K562 (cell line): ENCODE results near the gene HOXA5. TPM values are rescaled to one million over a fixed set of nuclear protein-coding genes. Genes with fewer than 3 reads are reported as not detected.

Experiments used
- ATAC-seq: fragments of 200-7000 bp; cut with Tn5 transposase; 3 replicates; pipeline ENCODE4 v1.9.1; 2020; ENCODE audit warnings: moderate library complexity
- BruUV-seq: library from RNA; stranded (reverse); fragments of 400-500 nt; replicated peaks from 2 replicates; lab custom pipeline; 2021; lab: Mats Ljungman, UMichigan
- CTCF ChIA-PET: fragments of 300-600 bp; formaldehyde crosslinking; extraction: SDS; loops from one replicate; lab custom pipeline; 2021; ENCODE audit warnings: low intra/inter-chr PET ratio; lab: Yijun Ruan, JAX
- POLR2A ChIA-PET: fragments of 300-600, 350-650 bp; sonication (Branson Sonifier 250); formaldehyde crosslinking; extraction: SDS; loops from one replicate; lab custom pipeline; 2021; ENCODE audit warnings: antibody characterized with exemption, inconsistent platforms; lab: Yijun Ruan, JAX
- DNase-seq, 4 experiments: peaks; one replicate each; pipeline versions ENCODE4 v3.0.0 to v3.0.0-alpha.2; 2011 to 2018; ENCODE audit warnings: low spot score in 3 of 4, mixed read lengths in 3 of 4; ENCODE audit errors: extremely low read depth in 1 of 4
- FAIRE-seq: peaks from 2 replicates; lab custom pipeline; 2011; peaks lifted over from hg19 to GRCh38; lab: Jason Lieb, UNC
- H2AFZ ChIP-seq: 2 replicates; pipeline ENCODE4 v1.6.0; 2011; ENCODE audit warnings: low read depth, low read length, control low read depth, inconsistent platforms
- H3K27ac ChIP-seq: fragments of 200-600 bp; 3 replicates; pipeline ENCODE4 v1.8.0; 2011; ENCODE audit warnings: low read depth, mild to moderate bottlenecking, control low read depth, inconsistent platforms, low read length, moderate library complexity, mixed read lengths; ENCODE audit errors: extremely low read depth
- H3K27me3 ChIP-seq, 2 experiments: fragments of 300-600 bp in 1 of 2; 2 replicates in 1 of 2; 3 replicates in 1 of 2; pipeline versions ENCODE4 v1.6.0 to v1.8.0; 2011; ENCODE audit warnings: inconsistent platforms in 2 of 2, low read length in 2 of 2, mild to moderate bottlenecking in 1 of 2, mixed read lengths in 1 of 2, moderate library complexity in 1 of 2; ENCODE audit not compliant: control insufficient read depth in 2 of 2, insufficient read depth in 2 of 2
- H3K36me3 ChIP-seq: fragments of 300-600 bp; 3 replicates; pipeline ENCODE4 v1.8.0; 2011; ENCODE audit warnings: mild to moderate bottlenecking, low read length, inconsistent platforms; ENCODE audit not compliant: control insufficient read depth, insufficient read depth
- H3K4me1 ChIP-seq, 2 experiments: fragments of 200-600 bp in 1 of 2; replicated peaks in 1 of 2; 2 replicates in 1 of 2; 3 replicates in 1 of 2; pipeline versions ENCODE4 v1.5.1 to v1.8.0; 2011; ENCODE audit warnings: inconsistent platforms in 2 of 2, low read length in 2 of 2, mild to moderate bottlenecking in 1 of 2, mixed read lengths in 1 of 2, moderate library complexity in 1 of 2; ENCODE audit not compliant: control insufficient read depth in 2 of 2, insufficient read depth in 2 of 2
- H3K4me2 ChIP-seq: 2 replicates; pipeline ENCODE4 v1.6.1; 2011; ENCODE audit warnings: low read length, control low read depth, inconsistent platforms, mixed read lengths; ENCODE audit not compliant: insufficient read depth
- H3K4me3 ChIP-seq: fragments of 200-600 bp; sonication (generic), shearing (Covaris generic); 2 replicates; pipeline ENCODE4 v1.5.1; 2016; ENCODE audit warnings: control low read depth, inconsistent platforms
- H3K79me2 ChIP-seq: fragments of 200-600 bp; 3 replicates; pipeline ENCODE4 v1.8.0; 2011; ENCODE audit warnings: low read length, inconsistent platforms; ENCODE audit not compliant: control insufficient read depth, insufficient read depth
- H3K9ac ChIP-seq, 2 experiments: 2 replicates each; pipeline versions ENCODE4 v1.6.0 to v1.6.1; 2011; ENCODE audit warnings: low read depth in 2 of 2, low read length in 2 of 2, control low read depth in 1 of 2, inconsistent platforms in 1 of 2, mild to moderate bottlenecking in 1 of 2, mixed read lengths in 1 of 2; ENCODE audit not compliant: insufficient read depth in 1 of 2
- H3K9me1 ChIP-seq: one replicate; pipeline ENCODE4 v1.6.0; 2011; ENCODE audit warnings: inconsistent platforms, mild to moderate bottlenecking, low read length, moderate library complexity; ENCODE audit not compliant: control insufficient read depth, insufficient read depth
- H3K9me3 ChIP-seq: replicated peaks from 2 replicates; pipeline ENCODE4 v1.5.1; 2011; ENCODE audit warnings: low read depth, low read length, inconsistent platforms; ENCODE audit not compliant: control insufficient read depth, insufficient read depth
- H4K20me1 ChIP-seq: replicated peaks from 2 replicates; pipeline ENCODE4 v1.6.1; 2011; ENCODE audit warnings: low read length, inconsistent platforms, mixed read lengths; ENCODE audit not compliant: control insufficient read depth, insufficient read depth
- DNMT1 ChIP-seq: fragments of 450-650 bp; IDR thresholded peaks from 2 replicates; pipeline ENCODE4 v1.6.1; 2016; ENCODE audit warnings: antibody characterized with exemption, mild to moderate bottlenecking
- KLF6 ChIP-seq: fragments of 250-450 bp; sonication (Bioruptor Pico); IDR thresholded peaks from 2 replicates; pipeline ENCODE4 v1.4.0; 2020; ENCODE audit warnings: mild to moderate bottlenecking, moderate library complexity, borderline replicate concordance
- PML ChIP-seq: IDR thresholded peaks from 2 replicates; pipeline ENCODE4 v1.6.1; 2012; ENCODE audit warnings: low read length, inconsistent platforms
- SRF ChIP-seq, 2 experiments: fragments of 250-450, 450-650 bp in 1 of 2; sonication (Bioruptor Pico) in 1 of 2; sonication (generic) in 1 of 2; formaldehyde crosslinking; IDR thresholded peaks; 2 replicates each; pipeline versions ENCODE4 v1.5.0 to v1.5.1; 2020 to 2022; ENCODE audit warnings: mild to moderate bottlenecking in 1 of 2, missing genetic modification reagents in 1 of 2
- SRSF3 ChIP-seq: fragments of 200-400 bp; formaldehyde crosslinking; IDR thresholded peaks from 2 replicates; pipeline ENCODE4 v1.6.1; 2016; ENCODE audit warnings: mild to moderate bottlenecking, low read length, moderate library complexity; ENCODE audit not compliant: insufficient read depth
- ZNF75A ChIP-seq: fragments of 450-650 bp; formaldehyde crosslinking; IDR thresholded peaks from 2 replicates; pipeline ENCODE4 v1.4.0; 2020; ENCODE audit warnings: mild to moderate bottlenecking
- WGBS: fragments of 100-300 bp; shearing (Covaris generic); methylation state at CpG from one replicate; pipeline ENCODE4 v1.1.6; 2016; ENCODE audit warnings: low coverage, mixed read lengths; ENCODE audit not compliant: insufficient coverage; ENCODE audit errors: missing lambda C conversion rate; 5-methylcytosine and 5-hydroxymethylcytosine counted together
- in situ Hi-C: fragments of 300-500 bp; cut with MboI; formaldehyde crosslinking; loops from 4 replicates; pipeline ENCODE4 v1.15.0; 2018; ENCODE audit warnings: inconsistent platforms, mixed read lengths
- intact Hi-C: fragments of 100-400 bp; cut with micrococcal nuclease; formaldehyde crosslinking; loops from 2 replicates; pipeline ENCODE4 v1.14.2; 2022
- polyA plus RNA-seq, 8 experiments: library from polyadenylated mRNA; depleted of rRNA in 4 of 8; stranded (reverse) in 5 of 8; unstranded in 3 of 8; fragments of >200 nt; fragmentation: Nextera tagmentation in 2 of 8; fragmentation: Illumina TruSeq in 1 of 8; extraction: Ambion mirVana in 2 of 8; extraction: Trizol in 1 of 8; gene quantifications; 2 replicates each; pipeline versions ENCODE4 v1.2.1 to v1.2.3, GENCODE V29; 2011 to 2014; ENCODE audit warnings: inconsistent platforms in 1 of 8, missing spikeins in 1 of 8
- total RNA-seq, 7 experiments: library from RNA; depleted of rRNA in 6 of 7; stranded (reverse); fragments of >200 nt in 6 of 7; fragmentation: Illumina TruSeq in 2 of 7; extraction: Trizol in 2 of 7; gene quantifications; 2 replicates each; pipeline versions ENCODE4 v1.2.1 to v1.2.3, GENCODE V29; 2011 to 2021; ENCODE audit warnings: low replicate concordance in 1 of 7
- TF ChIP-seq, protein P1 (sequence below), 2 experiments: fragments of 450-650 bp; IDR thresholded peaks; 2 replicates each; pipeline ENCODE4 v1.6.1; 2016; ENCODE audit warnings: mild to moderate bottlenecking in 2 of 2, borderline replicate concordance in 1 of 2, low read depth in 1 of 2, moderate library complexity in 1 of 2
- TF ChIP-seq, protein P2 (sequence below): IDR thresholded peaks from 2 replicates; pipeline ENCODE4 v1.6.1; 2016; ENCODE audit warnings: missing genetic modification characterization, missing compliant biosample characterization

The HOXA5 gene
- total and polyA plus RNA-seq, 9 of the 15 experiments (the other 6 are each of a cell fraction or from before 2014, with no cell fraction given), result 0.13 TPM; not detected in 8

GRCh38 chr7:27128776-27129728, 14.4 kb downstream of the HOXA5 start:
- Histone ChIP-seq H3K36me3 (no peaks in the 10 kb centered on the region), H3K27me3 (peaks cover 14 to 38% of the 10 kb centered on the region in 2 experiments), H4K20me1 (no peaks in the 10 kb centered on the region; the same call in 1 of the 2 replicates), H2AFZ (no peak overlapping the region), H3K9me1 (no peaks in the 10 kb centered on the region), H3K9me3 (no peaks in the 10 kb centered on the region), H3K79me2 (no peaks in the 10 kb centered on the region), H3K4me2 (no peak overlapping the region), H3K27ac (no peak overlapping the region), H3K4me3 (no peak overlapping the region), H3K4me1 (no peaks in the 10 kb centered on the region), H3K9ac (no peak overlapping the region)
- CTCF ChIA-PET, result no interaction called here
- FAIRE-seq (no peak), ATAC-seq (no peak), DNase-seq (no peak)
- BruUV-seq, result no TSS peak
- in situ Hi-C loops, result loop anchor here (5.0 kb wide), 1 partner anchor 52 kb away; no protein-coding TSS in a partner anchor
- WGBS, result 13% methylated on average over 18 of the region's 28 CpGs
- intact Hi-C loops, result no loop called here
- POLR2A ChIA-PET, result no interaction called here
- TF ChIP-seq ZNF75A (CRISPR knock-in tag), result no peak
- no peak for TF ChIP-seq SRF (CRISPR knock-in tag; IDR thresholded peaks at IDR 0.05)
- no peak for TF ChIP-seq DNMT1
- TF ChIP-seq SRSF3, result no peak
- TF ChIP-seq, protein P1, sequence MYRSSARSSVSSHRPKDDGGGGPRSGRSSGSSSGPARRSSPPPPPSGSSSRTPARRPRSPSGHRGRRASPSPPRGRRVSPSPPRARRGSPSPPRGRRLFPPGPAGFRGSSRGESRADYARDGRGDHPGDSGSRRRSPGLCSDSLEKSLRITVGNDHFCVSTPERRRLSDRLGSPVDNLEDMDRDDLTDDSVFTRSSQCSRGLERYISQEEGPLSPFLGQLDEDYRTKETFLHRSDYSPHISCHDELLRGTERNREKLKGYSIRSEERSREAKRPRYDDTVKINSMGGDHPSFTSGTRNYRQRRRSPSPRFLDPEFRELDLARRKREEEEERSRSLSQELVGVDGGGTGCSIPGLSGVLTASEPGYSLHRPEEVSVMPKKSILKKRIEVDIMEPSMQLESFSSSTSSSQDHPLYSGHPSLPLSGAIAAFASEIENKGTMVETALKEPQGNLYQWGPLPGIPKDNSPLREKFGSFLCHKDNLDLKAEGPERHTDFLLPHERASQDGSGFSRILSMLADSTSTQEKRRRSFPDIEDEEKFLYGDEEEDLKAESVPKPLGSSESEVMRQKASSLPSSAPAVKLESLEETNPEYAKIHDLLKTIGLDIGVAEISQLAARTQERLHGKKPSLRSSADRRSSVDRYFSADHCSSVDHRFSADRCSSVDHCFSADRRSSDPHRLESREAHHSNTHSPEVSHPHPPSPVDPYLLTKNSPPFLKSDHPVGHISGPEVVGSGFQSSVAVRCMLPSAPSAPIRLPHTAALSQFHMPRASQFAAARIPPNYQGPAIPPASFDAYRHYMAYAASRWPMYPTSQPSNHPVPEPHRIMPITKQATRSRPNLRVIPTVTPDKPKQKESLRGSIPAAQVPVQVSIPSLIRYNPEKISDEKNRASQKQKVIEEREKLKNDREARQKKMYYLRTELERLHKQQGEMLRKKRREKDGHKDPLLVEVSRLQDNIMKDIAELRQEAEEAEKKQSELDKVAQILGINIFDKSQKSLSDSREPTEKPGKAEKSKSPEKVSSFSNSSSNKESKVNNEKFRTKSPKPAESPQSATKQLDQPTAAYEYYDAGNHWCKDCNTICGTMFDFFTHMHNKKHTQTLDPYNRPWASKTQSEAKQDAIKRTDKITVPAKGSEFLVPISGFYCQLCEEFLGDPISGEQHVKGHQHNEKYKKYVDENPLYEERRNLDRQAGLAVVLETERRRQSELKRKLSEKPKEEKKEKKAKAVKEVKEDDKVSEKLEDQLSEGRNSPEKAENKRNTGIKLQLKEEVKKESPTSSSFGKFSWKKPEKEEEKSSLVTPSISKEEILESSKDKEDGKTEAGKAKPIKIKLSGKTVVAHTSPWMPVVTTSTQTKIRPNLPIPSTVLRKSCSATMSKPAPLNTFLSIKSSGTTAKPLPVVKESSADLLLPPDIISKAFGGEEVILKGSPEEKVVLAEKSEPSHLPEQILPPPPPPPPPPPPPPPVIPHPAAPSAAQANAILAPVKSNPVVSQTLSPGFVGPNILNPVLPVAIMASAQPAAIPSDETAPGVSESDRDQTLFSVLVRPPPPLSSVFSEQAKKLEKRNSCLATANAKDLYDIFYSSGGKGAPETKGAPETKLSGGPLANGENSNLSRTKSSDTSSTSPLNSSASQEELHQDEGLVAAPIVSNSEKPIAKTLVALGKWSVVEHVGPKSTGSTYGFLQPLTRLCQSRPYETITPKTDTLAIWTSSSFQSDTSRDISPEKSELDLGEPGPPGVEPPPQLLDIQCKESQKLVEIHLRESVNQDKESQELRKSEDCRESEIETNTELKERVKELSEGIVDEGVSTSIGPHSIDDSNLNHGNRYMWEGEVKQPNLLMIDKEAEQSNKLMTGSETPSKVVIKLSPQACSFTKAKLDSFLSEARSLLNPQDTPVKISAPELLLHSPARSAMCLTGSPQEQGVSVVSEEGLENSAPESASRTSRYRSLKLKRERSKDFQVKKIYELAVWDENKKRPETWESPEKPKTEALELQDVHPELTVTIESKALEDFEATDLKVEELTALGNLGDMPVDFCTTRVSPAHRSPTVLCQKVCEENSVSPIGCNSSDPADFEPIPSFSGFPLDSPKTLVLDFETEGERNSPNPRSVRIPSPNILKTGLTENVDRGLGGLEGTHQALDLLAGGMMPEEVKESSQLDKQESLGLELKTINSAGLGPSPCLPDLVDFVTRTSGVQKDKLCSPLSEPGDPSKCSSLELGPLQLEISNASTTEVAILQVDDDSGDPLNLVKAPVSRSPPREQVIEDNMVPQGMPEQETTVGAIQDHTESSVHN (IDR thresholded peaks at IDR 0.05; ENCODE audit: borderline replicate concordance in 1 of 2, low read depth in 1 of 2), result no peak
- TF ChIP-seq PML, result no peak
- TF ChIP-seq, protein P2, sequence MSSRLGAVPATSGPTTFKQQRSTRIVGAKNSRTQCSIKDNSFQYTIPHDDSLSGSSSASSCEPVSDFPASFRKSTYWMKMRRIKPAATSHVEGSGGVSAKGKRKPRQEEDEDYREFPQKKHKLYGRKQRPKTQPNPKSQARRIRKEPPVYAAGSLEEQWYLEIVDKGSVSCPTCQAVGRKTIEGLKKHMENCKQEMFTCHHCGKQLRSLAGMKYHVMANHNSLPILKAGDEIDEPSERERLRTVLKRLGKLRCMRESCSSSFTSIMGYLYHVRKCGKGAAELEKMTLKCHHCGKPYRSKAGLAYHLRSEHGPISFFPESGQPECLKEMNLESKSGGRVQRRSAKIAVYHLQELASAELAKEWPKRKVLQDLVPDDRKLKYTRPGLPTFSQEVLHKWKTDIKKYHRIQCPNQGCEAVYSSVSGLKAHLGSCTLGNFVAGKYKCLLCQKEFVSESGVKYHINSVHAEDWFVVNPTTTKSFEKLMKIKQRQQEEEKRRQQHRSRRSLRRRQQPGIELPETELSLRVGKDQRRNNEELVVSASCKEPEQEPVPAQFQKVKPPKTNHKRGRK (tag), result no peak
- no peak for TF ChIP-seq KLF6 (CRISPR knock-in tag)
